Fibroblast of skin of scalp (primary cell): ENCODE data around the gene AMN1.
A peak's percentile ranks its signal among the peaks of the same experiment; 100 is the strongest.
"Not testable (repeated sequence)": the region's sequence is repeated elsewhere in the genome, so short reads cannot be mapped to it uniquely, and the experiment has no call there.

ENCODE experiments used
- DNase-seq: peaks from one replicate; pipeline ENCODE4 v3.0.0-alpha.2; 2013

Gene AMN1

GRCh38 chr12:31672521-31672920 is 56.3 kb downstream of the AMN1 start:
- DNase-seq = no peak

GRCh38 chr12:31669582-31669981 is 59.2 kb downstream of the AMN1 start:
- not testable (repeated sequence) for DNase-seq

GRCh38 chr12:31669020-31669419 is 59.8 kb downstream of the AMN1 start:
- DNase-seq = no peak

GRCh38 chr12:31664038-31664437 is 64.8 kb downstream of the AMN1 start:
- no peak for DNase-seq

GRCh38 chr12:31663576-31663975 is 65.2 kb downstream of the AMN1 start:
- DNase-seq = no peak

- DNase-seq = no peak
Observed at GRCh38 chr12:31662176-31662849, 66.5 kb downstream of the AMN1 start.

- DNase-seq = peak; percentile 86
Observed at GRCh38 chr12:31659087-31659942, 69.5 kb downstream of the AMN1 start, which contains the start of gene ETFBKMT. TSS of gene ETFBKMT (plus strand) at chr12:31659688. CDS start at chr12:31661954, 2,266 bp downstream.

- DNase-seq = no peak
Observed at GRCh38 chr12:31658471-31659086, 70.2 kb downstream of the AMN1 start.

- DNase-seq = no peak
Observed at GRCh38 chr12:31655792-31656191, 73.0 kb downstream of the AMN1 start.

GRCh38 chr12:31655208-31655607 is 73.6 kb downstream of the AMN1 start:
- DNase-seq = no peak

GRCh38 chr12:31651893-31652521 is 76.8 kb downstream of the AMN1 start:
- no peak for DNase-seq

GRCh38 chr12:31650918-31651317 is 77.9 kb downstream of the AMN1 start:
- DNase-seq = no peak

- DNase-seq = no peak
Observed at GRCh38 chr12:31647086-31647491, 81.7 kb downstream of the AMN1 start.

- no peak for DNase-seq
Observed at GRCh38 chr12:31645924-31646323, 82.9 kb downstream of the AMN1 start.

- DNase-seq = no peak
Observed at GRCh38 chr12:31644536-31644935, 84.3 kb downstream of the AMN1 start.

- no peak for DNase-seq
Observed at GRCh38 chr12:31641509-31642090, 87.2 kb downstream of the AMN1 start.

- no peak for DNase-seq
Observed at GRCh38 chr12:31634620-31635019, 94.2 kb downstream of the AMN1 start.

GRCh38 chr12:31633464-31633863 is 95.4 kb downstream of the AMN1 start:
- DNase-seq = no peak

- DNase-seq = no peak
Observed at GRCh38 chr12:31631809-31632208, 97.0 kb downstream of the AMN1 start.

GRCh38 chr12:31631023-31631724 is 97.6 kb downstream of the AMN1 start:
- DNase-seq = no peak

GRCh38 chr12:31629756-31630732 is 98.8 kb downstream of the AMN1 start:
- peak; percentile 53 for DNase-seq
